Keratinocyte (primary cell): Measurements from ENCODE around the gene SLC12A9.

Experiments
- CTCF ChIP-seq, 3 experiments: IDR thresholded peaks in 1 of 3; conservative IDR thresholded peaks in 1 of 3; optimal IDR thresholded peaks in 1 of 3; 2 replicates in 2 of 3; 3 replicates in 1 of 3; pipeline versions ENCODE3 to v1.5.1; 2011; ENCODE audit warnings: low read length in 3 of 3, mild to moderate bottlenecking in 3 of 3, moderate library complexity in 2 of 3, control low read depth in 1 of 3, inconsistent platforms in 1 of 3; ENCODE audit not compliant: insufficient read depth in 2 of 3; ENCODE audit errors: extremely low read depth in 1 of 3
- EZH2 ChIP-seq: IDR thresholded peaks from one replicate; pipeline ENCODE4 v1.6.1; 2012; ENCODE audit warnings: inconsistent platforms, mild to moderate bottlenecking, low read length, moderate library complexity

- no peak for TF ChIP-seq EZH2
- TF ChIP-seq CTCF (optimal IDR thresholded peaks at IDR 0.05 in 1 of 3, IDR thresholded peaks at IDR 0.05 in 1 of 3, conservative IDR thresholded peaks at IDR 0.05 in 1 of 3; ENCODE audit: extremely low read depth in 1 of 3, insufficient read depth in 2 of 3, low read length in 3 of 3), result no peak
Measured at GRCh38 chr7:100884736-100885439, 32.4 kb downstream of the SLC12A9 start.
